Esophagus muscularis mucosa (tissue), 4 donors: ENCODE results near the gene BTG3. TPM values are rescaled to one million over a fixed set of nuclear protein-coding genes. Genes with fewer than 3 reads are reported as not detected.

Experiments
- DNase-seq: peaks from one replicate; pipeline ENCODE4 v3.0.0-alpha.2; 2017; ENCODE audit errors: extremely low spot score
- H3K27ac ChIP-seq, 4 donors: fragments of 200-600 bp; sonication (generic); replicated peaks in 1 of 4; 1 replicate in 3 of 4; 2 replicates in 1 of 4; pipeline ENCODE4 v1.5.1; 2016 to 2019; ENCODE audit warnings: mild to moderate bottlenecking in 1 of 4
- H3K27me3 ChIP-seq, 4 donors: fragments of 200-600 bp; sonication (generic); one replicate each; pipeline versions ENCODE4 v1.5.1 to v1.6.0; 2016 to 2019
- H3K36me3 ChIP-seq, 4 donors: fragments of 200-600 bp; sonication (generic); one replicate each; pipeline ENCODE4 v1.5.1; 2016 to 2019
- H3K4me1 ChIP-seq, 4 donors: fragments of 200-600 bp; sonication (generic); one replicate each; pipeline ENCODE4 v1.5.1; 2016 to 2019
- H3K4me3 ChIP-seq, 4 donors: fragments of 200-600 bp; sonication (generic); 1 replicate in 2 of 4; 2 replicates in 2 of 4; pipeline ENCODE4 v1.5.1; 2016 to 2019; ENCODE audit warnings: mild to moderate bottlenecking in 4 of 4, moderate library complexity in 1 of 4
- H3K9me3 ChIP-seq, 4 donors: fragments of 200-600 bp; sonication (generic); 1 replicate in 3 of 4; 2 replicates in 1 of 4; pipeline ENCODE4 v1.5.1; 2016 to 2019
- EP300 ChIP-seq: sonication (generic); formaldehyde crosslinking; IDR thresholded peaks from one replicate; pipeline ENCODE4 v1.6.1; 2017; ENCODE audit warnings: antibody characterized with exemption
- POLR2A ChIP-seq: fragments of 450-650 bp; IDR thresholded peaks from one replicate; pipeline ENCODE4 v1.6.1; 2017; ENCODE audit warnings: antibody characterized with exemption, moderate library complexity, mild to moderate bottlenecking, low read depth
- POLR2AphosphoS5 ChIP-seq, 2 donors: sonication (generic); formaldehyde crosslinking; IDR thresholded peaks; one replicate each; pipeline ENCODE4 v1.6.1; 2017; ENCODE audit warnings: antibody characterized with exemption in 2 of 2
- WGBS: methylation state at CpG from one replicate; pipeline ENCODE4 v1.1.5; 2018; 5-methylcytosine and 5-hydroxymethylcytosine counted together
- intact Hi-C: fragments of 100-400 bp; cut with DNase I; formaldehyde crosslinking; loops from one replicate; pipeline ENCODE4 v1.15.1; 2023
- total RNA-seq, 4 donors: library from RNA; depleted of rRNA; stranded (reverse); fragments of >200 nt; gene quantifications; one replicate each; pipeline versions ENCODE4 v1.1.0 to v1.2.1, GENCODE V29; 2016
- TF ChIP-seq, protein P1 (sequence below), 3 experiments: fragments of 200-600 bp in 2 of 3; fragments of 450-650 bp in 1 of 3; sonication (generic) in 2 of 3; IDR thresholded peaks; one replicate each; pipeline ENCODE4 v1.5.1; 2017 to 2019; ENCODE audit warnings: antibody characterized with exemption in 3 of 3, mild to moderate bottlenecking in 2 of 3, moderate library complexity in 1 of 3

BTG3 gene
- total RNA-seq, 4 donors from 2014 or later = 17.2 to 44.2 (median 34.1) TPM

DNA sequence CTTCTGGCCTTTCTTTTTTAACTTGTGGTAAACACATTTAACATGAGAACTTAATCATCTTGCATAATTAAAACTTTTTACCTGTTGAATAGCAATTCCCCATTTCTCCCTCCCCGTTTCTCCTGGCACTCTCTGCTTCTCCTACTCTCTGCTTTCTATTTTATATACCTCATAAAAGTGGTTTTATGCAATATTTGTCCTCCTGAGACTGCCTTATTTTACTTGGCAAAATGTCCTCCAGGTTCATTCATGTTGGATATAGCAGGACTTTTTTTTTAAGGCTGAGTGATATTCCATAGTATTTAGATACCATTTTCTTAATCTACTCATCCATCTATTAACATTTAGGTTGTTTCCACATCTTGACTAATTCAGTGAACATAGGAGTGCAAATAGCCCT is 35.0 kb downstream of the BTG3 start:
- no peak for TF ChIP-seq POLR2AphosphoS5 (IDR thresholded peaks at IDR 0.05)
- TF ChIP-seq, protein P1, sequence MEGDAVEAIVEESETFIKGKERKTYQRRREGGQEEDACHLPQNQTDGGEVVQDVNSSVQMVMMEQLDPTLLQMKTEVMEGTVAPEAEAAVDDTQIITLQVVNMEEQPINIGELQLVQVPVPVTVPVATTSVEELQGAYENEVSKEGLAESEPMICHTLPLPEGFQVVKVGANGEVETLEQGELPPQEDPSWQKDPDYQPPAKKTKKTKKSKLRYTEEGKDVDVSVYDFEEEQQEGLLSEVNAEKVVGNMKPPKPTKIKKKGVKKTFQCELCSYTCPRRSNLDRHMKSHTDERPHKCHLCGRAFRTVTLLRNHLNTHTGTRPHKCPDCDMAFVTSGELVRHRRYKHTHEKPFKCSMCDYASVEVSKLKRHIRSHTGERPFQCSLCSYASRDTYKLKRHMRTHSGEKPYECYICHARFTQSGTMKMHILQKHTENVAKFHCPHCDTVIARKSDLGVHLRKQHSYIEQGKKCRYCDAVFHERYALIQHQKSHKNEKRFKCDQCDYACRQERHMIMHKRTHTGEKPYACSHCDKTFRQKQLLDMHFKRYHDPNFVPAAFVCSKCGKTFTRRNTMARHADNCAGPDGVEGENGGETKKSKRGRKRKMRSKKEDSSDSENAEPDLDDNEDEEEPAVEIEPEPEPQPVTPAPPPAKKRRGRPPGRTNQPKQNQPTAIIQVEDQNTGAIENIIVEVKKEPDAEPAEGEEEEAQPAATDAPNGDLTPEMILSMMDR (IDR thresholded peaks at IDR 0.05) = no peak
- TF ChIP-seq EP300 = no peak
- intact Hi-C loops = no loop called here
- Histone ChIP-seq H3K27me3 (no peaks in the 10 kb centered on the region), H3K4me1 (no peaks in the 10 kb centered on the region), H3K36me3 (no peaks in the 10 kb centered on the region), H3K4me3 (no peak overlapping the region), H3K27ac (no peak overlapping the region), H3K9me3 (no peaks in the 10 kb centered on the region)
- WGBS = 95% methylated on average over 1 of the region's 1 CpG
- DNase-seq = no peak

GRCh38 chr21:17576080-17576835 is 36.4 kb downstream of the BTG3 start:
- no peaks in the 10 kb centered on the region for H3K9me3 ChIP-seq
- intact Hi-C loops = no loop called here
- no peaks in the 10 kb centered on the region for H3K36me3 ChIP-seq
- no peaks in the 10 kb centered on the region for H3K27me3 ChIP-seq
- H3K4me1 ChIP-seq = no peaks in the 10 kb centered on the region
- no peak overlapping the region for H3K4me3 ChIP-seq
- DNase-seq = no peak
- WGBS = 78% methylated on average over 5 of the region's 5 CpGs
- H3K27ac ChIP-seq = no peak overlapping the region
- TF ChIP-seq POLR2A (no peak), EP300 (no peak), POLR2AphosphoS5 (IDR thresholded peaks at IDR 0.05) (no peak)
- TF ChIP-seq, protein P1 (IDR thresholded peaks at IDR 0.05) = no peak

DNA sequence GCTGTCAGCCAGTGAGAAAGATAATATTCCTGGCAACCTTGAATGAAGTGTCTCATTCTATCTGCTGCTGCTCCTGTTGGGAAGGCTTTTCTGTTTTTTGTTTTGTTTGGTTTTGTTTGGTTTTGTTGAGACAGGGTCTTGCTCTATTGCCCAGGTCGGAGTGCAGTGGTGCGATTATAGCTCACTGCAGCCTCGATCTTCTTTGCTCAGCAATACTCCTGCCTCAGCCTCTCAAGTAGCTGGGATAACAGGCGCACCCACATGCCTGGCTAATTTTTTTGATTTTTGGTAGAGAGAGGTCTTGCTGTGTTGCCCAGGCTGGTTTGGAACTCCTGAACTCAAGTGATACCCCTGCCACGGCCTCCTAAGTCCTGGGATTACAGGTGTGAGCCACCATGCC is 37.6 kb downstream of the BTG3 start:
- 99% methylated on average over 5 of the region's 5 CpGs for WGBS
- intact Hi-C loops = no loop called here
- no peak for DNase-seq

GRCh38 chr21:17572431-17572830 is 40.3 kb downstream of the BTG3 start:
- H3K9me3 ChIP-seq = no peaks in the 10 kb centered on the region
- no peaks in the 10 kb centered on the region for H3K36me3 ChIP-seq
- no peaks in the 10 kb centered on the region for H3K27me3 ChIP-seq
- TF ChIP-seq EP300 (no peak), POLR2AphosphoS5 (IDR thresholded peaks at IDR 0.05) (no peak), POLR2A (no peak)
- TF ChIP-seq, protein P1 (IDR thresholded peaks at IDR 0.05) = no peak
- 94% methylated on average over 6 of the region's 6 CpGs for WGBS
- DNase-seq = no peak
- no peaks in the 10 kb centered on the region for H3K4me1 ChIP-seq
- H3K27ac ChIP-seq = no peak overlapping the region
- intact Hi-C loops = no loop called here
- no peak overlapping the region for H3K4me3 ChIP-seq

More for the DNA sequence above, 37.6 kb downstream of the BTG3 start:
- no peaks in the 10 kb centered on the region for H3K9me3 ChIP-seq
- H3K27me3 ChIP-seq = no peaks in the 10 kb centered on the region
- H3K27ac ChIP-seq = no peak overlapping the region
- no peaks in the 10 kb centered on the region for H3K4me1 ChIP-seq
- no peaks in the 10 kb centered on the region for H3K36me3 ChIP-seq
- TF ChIP-seq POLR2AphosphoS5 (IDR thresholded peaks at IDR 0.05) (no peak), EP300 (no peak), POLR2A (no peak)
- TF ChIP-seq, protein P1 (IDR thresholded peaks at IDR 0.05) = no peak
- no peak overlapping the region for H3K4me3 ChIP-seq

- no peak for TF ChIP-seq EP300
- no peak for TF ChIP-seq POLR2A
- TF ChIP-seq, protein P1 (IDR thresholded peaks at IDR 0.05) = no peak
- TF ChIP-seq POLR2AphosphoS5 (IDR thresholded peaks at IDR 0.05) = no peak
- WGBS = 84% methylated on average over 9 of the region's 9 CpGs
Measured at GRCh38 chr21:17570786-17571185, 41.9 kb downstream of the BTG3 start.

More at GRCh38 chr21:17570786-17571185, 41.9 kb downstream of the BTG3 start:
- H3K4me1 ChIP-seq = no peaks in the 10 kb centered on the region
- no peaks in the 10 kb centered on the region for H3K27me3 ChIP-seq
- H3K36me3 ChIP-seq = no peaks in the 10 kb centered on the region
- H3K4me3 ChIP-seq = no peak overlapping the region
- intact Hi-C loops = no loop called here
- no peak overlapping the region for H3K27ac ChIP-seq
- no peaks in the 10 kb centered on the region for H3K9me3 ChIP-seq
- no peak for DNase-seq
